IPS DF 19.7 (cell line): Measurements from ENCODE around the gene BCKDHB.
"Not testable (repeated sequence)": the region's sequence is repeated elsewhere in the genome, so short reads cannot be mapped to it uniquely, and the experiment has no call there.

ENCODE experiments used
- DNase-seq: peaks from one replicate; pipeline ENCODE4 v3.0.0-alpha.2; 2013; ENCODE audit warnings: low read depth, low spot score

The BCKDHB gene

DNA sequence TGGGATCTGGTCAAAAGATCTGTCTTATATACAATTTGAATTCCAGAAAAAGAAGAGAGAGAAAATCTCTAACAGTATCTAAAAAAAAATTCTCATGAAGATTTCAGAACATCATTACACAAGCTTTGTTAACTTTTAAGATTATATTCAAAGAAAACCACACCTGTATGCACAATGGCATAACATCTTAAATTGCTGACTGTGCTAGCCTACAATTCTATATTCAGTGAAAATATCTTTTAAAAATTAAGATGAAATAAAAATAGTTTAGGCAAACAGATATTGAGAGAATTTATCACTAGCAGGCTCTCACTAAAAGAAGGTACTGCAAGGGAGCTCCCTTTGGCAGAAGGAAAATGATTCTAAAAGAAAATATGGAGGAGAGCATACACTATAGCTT lies 100.3 kb downstream of the BCKDHB start:
- DNase-seq: no peak

DNA sequence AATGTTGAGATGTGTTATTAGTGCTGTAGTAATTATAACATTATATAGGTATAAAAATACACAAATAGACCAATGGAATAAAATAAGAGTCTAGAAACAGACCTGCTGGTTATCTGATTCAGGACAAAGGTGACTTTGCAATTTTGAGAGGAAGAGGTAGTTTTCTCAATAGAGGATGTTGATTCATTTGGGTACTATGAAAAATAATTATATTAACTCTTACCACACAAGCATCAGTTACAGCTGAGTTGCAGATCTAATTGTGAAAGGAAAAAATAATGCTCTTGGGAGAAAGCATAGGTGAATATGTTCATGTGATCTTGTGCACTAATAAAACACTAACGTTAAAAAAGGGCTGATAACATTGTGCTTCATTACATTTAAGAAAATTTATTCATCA lies 103.0 kb downstream of the BCKDHB start:
- no peak for DNase-seq

DNA sequence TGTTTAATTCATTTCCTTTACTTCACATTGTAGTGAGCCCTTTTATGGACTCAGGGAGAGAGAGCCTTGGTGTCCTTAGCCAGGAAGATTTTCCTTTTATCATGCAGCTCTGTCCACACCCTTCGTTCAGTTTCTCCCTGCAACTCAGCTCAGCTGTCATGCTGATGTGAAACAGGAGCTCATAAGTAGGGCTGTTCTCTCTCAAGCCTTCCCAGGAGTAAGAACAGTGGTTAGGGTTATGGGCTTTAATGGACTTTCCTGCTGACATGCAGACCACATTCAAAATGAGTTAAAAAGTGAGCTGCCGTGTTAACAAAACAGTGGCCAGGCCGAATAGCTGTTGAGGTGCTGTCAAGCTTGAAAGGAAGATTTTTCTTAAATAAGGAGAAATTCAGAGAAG lies 104.1 kb downstream of the BCKDHB start:
- DNase-seq: no peak

DNA sequence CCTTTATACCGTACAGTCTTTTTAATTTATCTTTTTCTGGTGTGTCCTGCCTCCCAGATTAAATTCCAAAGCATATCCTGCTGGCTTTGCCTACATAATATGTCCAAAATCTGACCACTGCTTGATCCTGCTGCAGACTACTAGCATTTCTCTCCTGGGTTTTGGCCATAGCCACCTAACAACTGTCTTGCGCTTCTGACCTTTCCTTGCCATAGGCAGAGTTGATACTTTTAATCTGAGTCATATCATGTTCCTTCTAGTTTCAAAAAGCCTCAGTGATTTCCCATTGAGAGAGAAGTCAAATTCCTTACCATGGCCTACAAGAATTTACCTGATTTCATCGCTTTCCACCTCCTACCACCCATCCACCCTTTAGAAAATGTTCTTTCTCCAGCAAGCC lies 104.8 kb downstream of the BCKDHB start:
- DNase-seq: no peak

DNA sequence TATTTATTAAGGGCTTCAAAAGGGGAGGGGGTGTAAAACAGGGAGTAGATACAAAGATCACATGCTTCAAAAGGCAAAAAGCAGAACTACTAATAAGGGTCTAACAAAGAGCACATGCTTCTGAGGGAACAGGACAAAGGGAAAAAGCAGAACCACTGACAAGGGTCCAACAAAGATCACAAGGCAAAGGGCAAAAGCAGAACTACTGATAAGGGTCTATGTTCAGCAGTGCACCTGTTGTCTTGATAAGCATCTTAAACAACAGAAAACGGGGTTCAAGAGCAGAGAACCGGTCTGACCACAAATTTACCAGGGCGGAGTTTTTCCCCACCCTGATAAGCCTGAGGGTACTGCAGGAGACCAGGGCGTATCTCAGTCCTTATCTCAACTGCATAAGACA lies 105.4 kb downstream of the BCKDHB start:
- DNase-seq: not testable (repeated sequence)

DNA sequence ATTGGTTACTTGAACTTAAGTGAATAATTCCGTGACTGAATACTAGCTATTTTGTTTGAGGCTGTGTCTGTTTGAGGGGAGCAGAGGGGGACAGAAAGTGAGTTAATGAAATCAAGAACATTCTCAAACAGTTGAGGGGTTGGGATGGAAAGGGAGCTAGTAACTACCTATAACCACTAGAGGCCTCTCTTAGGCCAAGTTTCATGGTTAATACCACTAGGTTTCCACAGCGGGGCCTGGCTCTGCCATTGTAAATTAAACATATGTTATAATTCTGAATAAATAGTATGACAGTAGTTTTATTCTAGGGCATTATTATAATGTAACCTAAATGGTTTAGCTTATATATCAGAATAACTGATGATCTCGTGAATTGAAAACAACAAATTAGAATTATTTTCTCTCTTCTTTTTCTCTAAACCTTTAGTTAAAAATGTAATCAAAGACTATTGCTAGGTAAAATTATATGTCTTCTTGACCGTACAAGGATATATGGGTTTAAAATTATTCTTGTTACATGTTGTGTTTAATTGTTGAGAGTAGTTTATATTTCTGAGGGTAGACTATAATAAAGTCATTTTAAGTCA lies 108.1 kb downstream of the BCKDHB start:
- no peak for DNase-seq

DNA sequence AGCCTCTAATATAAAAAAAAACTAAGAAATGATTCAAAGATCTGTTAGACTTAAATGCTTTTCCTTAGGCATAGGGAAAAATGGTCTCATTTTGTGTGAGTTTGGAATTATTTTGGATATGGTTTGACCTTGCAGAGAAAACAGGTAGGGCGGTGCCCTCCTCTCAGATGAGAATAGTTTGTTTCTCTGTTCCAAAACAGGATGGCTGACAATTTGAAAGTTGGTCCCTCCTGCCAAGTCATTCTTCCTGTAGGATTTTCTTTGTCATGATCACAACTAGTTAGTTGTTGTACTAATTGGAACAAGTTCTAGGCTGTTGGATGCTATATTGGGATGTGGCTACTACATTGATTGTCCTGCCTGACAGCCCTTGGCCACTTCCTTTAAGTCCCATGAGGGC lies 108.6 kb downstream of the BCKDHB start:
- DNase-seq: no peak

DNA sequence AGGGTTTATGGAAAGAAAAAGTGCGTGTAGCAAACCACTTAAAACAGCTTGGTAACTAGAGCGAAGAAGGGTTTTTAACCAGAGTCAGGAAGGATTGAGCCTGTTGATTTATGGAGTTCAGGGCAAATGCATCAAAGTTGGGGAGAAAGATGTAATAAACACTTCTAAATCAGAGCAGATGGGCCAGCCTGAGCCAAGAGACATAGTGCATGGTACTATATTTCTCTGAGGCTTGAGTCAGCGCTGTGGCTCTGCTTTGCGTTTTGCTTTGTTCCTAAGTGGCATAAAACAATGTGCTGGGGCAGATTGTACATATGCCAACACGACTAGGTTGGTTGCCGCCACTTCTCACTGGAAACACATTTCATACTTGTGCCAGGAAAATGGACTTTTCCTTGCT lies 111.3 kb downstream of the BCKDHB start:
- no peak for DNase-seq

DNA sequence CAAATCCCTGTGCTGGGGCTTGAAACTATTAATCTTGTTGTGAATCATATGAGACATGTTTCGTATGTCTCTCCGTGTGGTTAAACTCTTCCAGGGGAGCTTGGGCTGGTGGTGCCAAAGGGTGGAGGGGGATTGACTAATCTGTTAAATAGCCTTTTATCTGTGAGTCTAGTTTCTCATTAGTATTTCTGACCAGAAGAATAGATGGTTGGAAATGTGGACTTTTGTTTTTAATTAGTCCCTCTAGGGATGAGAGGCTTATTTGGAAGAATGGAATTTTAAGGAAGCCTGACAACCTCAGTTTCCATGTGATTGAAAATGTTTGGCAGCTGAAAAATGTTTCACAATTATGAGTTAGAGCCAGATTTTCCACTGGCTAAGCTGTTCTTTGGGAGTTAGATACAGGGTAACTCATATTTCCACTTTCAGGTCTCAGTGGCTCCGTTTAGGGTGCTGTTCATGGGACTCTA lies 117.3 kb downstream of the BCKDHB start:
- DNase-seq: no peak

DNA sequence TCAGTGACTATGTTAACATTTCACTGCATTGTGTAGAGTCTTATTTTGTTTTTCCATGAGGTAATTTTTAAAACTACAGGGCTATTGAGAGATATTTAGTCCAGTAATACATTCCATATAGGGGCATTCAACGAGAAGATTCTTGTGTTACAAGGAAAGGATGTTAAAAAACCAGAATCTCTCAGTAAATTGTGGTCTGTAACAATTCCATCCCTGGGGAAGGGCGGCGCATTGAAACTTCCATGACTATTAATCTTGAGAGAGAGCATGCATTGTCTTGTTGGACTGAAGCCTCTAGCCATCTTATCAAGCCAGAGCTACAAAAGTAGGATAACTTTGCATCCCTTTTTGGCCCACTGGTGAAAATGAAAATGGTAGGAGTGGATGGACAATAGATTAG lies 119.7 kb downstream of the BCKDHB start:
- no peak for DNase-seq

DNA sequence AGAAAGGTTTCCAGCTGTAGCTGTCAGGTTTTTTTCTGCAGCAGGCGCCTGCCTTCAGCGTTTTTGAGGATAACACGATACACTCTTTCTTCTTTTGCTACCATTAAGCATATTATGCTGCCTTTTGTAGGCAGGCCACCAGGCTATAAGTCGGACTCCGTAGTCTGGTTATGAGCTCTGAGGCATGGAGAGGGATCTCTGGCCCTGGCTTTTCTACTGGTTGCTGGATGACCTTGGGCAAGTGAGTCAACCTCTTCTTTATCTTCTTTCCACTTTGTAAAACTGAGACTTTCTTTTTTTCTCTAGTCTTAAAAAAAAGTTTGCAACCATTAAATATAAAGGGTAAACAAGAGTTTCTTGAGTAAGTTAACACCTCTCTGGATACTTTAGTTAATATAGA lies 120.2 kb downstream of the BCKDHB start:
- no peak for DNase-seq

DNA sequence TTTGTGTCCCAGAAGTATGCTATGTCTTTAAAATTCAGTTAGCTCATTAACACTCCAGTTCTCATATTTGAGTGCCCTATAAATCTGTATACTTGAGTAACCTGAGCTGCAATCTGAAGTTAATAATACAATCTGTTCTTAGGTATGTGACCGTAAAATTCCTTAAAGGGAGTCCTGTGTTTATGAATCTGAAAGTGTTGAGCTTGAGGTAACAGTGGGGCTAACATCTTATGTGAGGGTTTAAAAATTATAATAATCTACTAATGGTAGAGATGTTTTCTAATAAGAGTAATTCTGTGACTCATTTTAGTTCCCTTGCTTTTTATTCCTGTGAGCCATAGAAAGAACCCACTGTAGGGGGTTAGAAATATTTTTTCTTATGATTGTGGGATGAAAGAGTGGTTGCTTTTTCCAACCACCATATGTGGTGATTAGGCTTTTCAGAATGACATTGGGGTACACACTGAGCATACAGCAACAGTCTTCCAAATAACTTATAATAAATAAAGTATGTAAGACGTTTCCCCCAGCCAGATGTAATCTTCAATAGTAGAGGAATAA lies 121.2 kb downstream of the BCKDHB start:
- no peak for DNase-seq

DNA sequence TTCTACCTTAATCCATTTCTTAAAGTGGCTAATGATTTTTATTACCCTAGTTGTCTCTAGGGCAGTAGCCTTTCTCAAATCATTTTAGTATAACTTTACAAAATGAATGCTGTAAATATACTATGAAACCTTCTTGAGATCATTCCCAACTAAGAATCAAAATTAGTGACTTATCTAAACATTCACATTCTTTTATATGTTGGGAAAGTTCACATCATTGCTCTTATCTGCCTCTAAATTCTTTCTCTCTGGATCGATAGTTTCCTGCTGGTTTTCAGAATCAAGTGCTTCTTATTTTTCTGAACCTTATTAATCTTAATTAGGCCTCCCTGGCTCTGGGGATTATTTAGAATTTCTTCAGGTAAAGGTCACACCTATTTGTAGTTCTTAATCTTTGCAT lies 126.8 kb downstream of the BCKDHB start:
- DNase-seq: no peak

DNA sequence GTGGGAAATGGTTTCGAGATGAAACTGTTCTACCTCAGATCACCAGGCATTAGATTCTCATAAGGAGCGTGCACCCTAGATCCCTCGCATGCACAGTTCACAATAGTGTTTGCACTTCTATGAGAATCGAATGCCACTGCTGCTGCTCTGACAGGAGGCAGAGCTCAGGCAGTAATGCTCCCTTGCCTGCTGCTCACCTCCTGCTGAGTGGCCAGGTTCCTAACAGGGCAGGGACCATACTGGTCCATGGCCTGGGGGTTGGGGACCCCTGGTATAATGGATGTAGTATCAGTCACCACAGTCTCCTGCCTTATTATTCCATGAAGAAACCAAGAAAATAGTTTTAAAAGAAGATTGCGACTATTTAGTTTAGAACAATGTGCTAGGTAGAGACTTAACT lies 127.5 kb downstream of the BCKDHB start:
- DNase-seq: no peak

DNA sequence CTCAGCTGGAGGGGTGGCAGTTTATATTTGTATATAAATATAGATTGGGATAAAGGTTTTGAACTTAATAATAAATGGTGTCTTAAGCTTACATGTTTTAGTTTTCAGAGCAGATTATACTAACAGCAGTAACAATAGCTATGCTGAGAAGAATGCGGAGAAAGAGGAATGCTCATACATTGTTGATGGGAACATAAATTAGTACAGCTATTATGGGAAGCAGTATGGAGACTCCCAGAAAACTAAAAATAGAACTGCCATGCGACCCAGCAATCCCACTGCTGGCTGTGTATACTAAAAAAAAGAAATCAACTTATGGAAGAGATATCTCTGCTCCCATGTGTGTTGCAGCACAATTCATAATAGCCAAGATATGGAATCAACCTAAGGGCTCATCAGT lies 127.9 kb downstream of the BCKDHB start:
- no peak for DNase-seq

DNA sequence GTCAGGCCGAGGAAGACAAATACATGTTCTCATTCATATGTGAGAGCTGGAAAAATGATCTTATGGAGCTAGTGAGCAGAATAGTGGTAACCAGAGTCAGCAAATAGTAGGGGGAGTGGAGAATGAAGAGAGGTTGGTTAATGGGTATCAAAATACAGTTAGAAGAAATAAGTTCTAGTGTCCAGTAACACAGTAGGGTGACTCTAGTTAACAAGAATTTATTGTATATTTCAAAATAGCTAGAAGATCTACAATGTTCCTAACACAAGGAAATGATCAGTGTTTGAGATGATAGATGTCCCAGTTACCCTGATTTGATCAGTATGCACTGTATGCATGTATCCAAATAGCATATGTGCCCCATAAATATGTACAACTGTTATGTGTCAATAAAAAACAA lies 128.4 kb downstream of the BCKDHB start:
- DNase-seq: no peak

DNA sequence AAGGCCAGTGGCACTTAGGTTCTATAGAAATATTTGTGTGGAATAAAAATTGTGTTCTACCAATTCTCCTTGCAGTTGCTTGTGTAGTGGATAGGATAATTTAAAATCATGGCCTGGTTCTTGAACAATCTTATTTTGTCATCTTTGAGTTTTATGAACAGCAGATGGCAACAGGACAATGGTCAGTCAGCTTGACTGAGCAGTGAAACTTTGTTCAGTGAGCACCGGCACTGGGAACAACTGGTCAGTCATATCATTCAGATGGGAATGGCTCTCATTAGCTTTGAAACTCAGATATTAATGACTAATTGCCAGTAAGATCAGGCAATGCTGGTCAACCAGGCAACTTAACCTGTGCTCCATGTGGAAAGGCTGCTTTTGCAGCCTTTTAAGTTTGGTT lies 129.2 kb downstream of the BCKDHB start:
- no peak for DNase-seq

DNA sequence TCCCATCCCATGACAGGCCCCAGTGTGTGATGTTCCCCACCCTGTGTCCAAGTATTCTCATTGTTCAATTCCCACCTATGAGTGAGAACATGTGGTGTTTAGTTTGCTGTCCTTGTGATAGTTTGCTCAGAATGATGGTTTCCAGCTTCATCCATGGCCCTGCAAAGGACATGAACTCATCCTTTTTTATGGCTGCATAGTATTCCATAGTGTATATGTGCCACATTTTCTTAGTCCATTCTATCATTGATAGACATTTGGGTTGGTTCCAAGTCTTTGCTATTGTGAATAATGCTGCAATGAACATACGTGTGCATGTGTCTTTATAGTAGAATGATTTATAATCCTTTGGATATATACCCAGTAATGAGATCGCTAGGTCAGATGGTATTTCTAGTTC lies 132.3 kb downstream of the BCKDHB start:
- not testable (repeated sequence) for DNase-seq

DNA sequence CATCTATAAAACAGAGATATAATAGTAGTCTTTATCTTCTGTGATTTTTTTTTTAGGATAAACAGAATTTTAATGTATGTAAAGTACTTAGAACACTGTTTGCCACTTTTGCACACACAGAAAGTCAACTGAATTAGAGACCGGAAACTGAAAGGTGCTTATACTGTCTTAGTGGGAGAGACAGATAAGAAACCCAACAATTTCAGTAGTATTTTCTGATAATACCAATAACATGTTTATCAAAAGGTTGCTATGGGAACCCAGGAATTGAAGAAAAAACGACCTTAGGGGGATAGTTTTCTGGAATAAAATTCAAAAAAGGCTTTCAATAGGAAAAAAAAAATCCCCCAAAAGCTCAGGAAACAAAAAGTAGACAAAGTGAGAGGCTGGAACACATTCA lies 138.6 kb downstream of the BCKDHB start:
- no peak for DNase-seq

DNA sequence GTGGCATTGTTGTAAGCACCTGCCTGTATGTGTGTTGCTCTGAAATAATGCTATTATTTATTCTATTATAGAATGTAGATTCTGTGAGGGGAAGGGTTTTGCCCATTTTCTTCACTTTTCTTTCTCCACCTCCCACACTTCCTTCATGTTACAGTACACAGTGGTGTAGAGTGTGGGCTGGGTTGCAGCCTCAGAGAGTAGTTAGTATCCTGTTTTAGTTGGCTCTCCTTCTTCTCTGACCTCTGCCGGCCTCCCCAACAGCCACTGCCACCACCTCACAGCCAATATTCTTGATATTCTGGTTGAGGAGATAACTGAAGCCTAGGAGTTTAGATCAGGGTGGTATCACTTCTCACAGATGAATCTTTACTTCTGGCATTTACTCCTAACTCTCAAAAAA lies 143.4 kb downstream of the BCKDHB start:
- DNase-seq: no peak

DNA sequence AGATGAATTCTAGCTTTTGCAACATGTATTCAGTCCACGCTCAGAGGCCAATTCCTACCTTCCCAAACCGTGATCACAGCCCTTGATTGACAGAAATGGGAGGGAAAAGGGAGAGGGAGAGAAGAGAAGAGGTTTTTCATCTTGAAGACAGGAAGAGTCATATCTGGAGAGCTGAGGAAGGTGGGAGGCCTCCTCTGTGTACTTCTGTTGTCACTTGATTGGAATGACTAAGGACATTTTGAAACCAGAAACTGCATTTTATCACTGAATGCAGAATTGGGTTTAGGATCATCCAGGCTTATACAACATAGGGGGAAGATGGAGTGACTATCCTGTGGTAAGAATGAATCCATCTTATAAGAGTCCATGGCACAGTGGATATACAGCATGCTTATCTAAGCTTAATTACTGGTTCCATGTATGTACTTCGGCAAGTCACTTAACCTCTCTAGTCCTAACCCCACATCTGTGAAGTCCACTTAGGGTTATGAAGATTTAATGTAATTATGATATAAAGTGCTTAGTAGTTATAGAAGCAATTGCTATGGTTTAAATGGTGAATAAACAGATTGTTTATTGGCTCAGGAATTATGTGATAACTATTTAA lies 144.0 kb downstream of the BCKDHB start:
- no peak for DNase-seq

DNA sequence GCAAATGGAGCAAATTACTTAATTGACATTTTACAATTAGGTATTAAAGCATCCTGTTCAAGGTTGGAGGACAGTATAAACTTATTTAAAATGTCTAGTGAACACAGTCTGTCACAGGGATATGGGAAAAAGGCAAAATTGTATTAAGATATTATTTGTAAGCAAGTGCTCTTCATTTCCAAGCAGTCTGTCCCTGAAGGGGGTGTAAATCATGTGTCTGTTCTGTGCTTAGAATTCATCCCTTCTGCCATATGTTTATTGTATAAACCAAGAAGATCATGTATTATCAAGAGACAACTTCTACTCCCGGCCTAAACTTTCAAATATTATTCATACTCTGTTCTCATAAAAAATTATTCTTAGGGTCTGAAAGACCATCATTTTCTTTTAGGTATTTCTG lies 144.8 kb downstream of the BCKDHB start:
- no peak for DNase-seq

DNA sequence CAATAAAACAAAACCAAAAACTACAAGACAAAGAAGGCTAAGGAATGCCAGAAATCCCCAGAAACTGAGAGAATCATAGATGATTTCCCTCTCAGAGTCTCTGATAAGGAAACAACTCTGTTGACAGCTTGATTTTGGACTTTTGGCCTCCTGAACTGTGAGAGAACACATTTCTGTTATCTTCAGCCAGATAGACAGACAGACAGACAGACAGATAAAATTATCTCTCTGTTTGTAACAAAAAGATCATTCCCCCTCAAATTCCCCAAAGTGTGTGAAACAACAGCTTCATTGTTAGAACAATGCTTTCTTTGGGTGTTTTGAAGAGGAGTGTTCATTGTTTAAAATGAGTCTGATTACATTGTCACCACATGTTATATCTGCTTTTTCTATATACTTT lies 148.2 kb downstream of the BCKDHB start:
- DNase-seq: no peak

DNA sequence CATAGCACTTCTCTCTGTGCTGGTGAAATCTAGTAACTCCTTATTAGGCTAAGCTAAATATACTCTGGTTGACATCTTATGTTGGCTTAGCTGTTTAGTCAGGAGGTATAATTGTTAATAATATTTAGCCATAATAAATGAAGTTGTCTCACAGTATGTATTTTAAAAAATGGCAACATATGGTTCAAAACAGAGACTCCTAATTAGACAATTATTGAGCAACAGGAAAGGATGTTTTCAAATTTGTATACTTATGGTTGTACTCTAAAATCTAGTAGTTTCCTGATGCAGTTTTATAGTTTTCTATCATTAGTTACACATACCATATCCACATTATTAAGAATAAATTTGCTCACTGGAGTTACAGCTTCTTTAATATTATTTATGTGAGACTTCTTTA lies 150.2 kb downstream of the BCKDHB start:
- no peak for DNase-seq
